ENCODE measurements around the gene TMA7B.

TMA7B gene

GRCh38 chr22:39959640-39960447, at the start of gene TMA7B:
Gene TMA7B, plus strand, starts transcription at chr22:39960397. Its CDS starts 3,978 bp downstream, at chr22:39964375.
- no peak for DNase-seq

- no peak for DNase-seq
Measured at GRCh38 chr22:39910876-39911613, 49.2 kb upstream of the TMA7B start.

GRCh38 chr22:39913321-39913720, 46.9 kb upstream of the TMA7B start:
- no peak for DNase-seq

- DNase-seq: no peak
Measured at GRCh38 chr22:39913886-39914285, 46.3 kb upstream of the TMA7B start.

GRCh38 chr22:39914584-39914983, 45.6 kb upstream of the TMA7B start:
- DNase-seq: no peak

GRCh38 chr22:39915295-39915726, 44.9 kb upstream of the TMA7B start:
- no peak for DNase-seq

- no peak for DNase-seq
Measured at GRCh38 chr22:39916496-39916895, 43.7 kb upstream of the TMA7B start.

- no peak for DNase-seq
Measured at GRCh38 chr22:39917197-39917643, 43.0 kb upstream of the TMA7B start.

GRCh38 chr22:39917776-39918495, 42.3 kb upstream of the TMA7B start:
- DNase-seq: no peak

GRCh38 chr22:39920134-39920743, 40.0 kb upstream of the TMA7B start:
- no peak for DNase-seq

- no peak for DNase-seq
Measured at GRCh38 chr22:39923696-39924095, 36.5 kb upstream of the TMA7B start.

GRCh38 chr22:39924286-39924685, 35.9 kb upstream of the TMA7B start:
- no peak for DNase-seq

GRCh38 chr22:39925273-39925672, 34.9 kb upstream of the TMA7B start:
- no peak for DNase-seq

GRCh38 chr22:39925909-39926679, 34.1 kb upstream of the TMA7B start:
- DNase-seq: no peak

- no peak for DNase-seq
Measured at GRCh38 chr22:39926753-39927152, 33.4 kb upstream of the TMA7B start.

- DNase-seq: no peak
Measured at GRCh38 chr22:39927544-39927943, 32.7 kb upstream of the TMA7B start.

- no peak for DNase-seq
Measured at GRCh38 chr22:39928536-39929520, 31.4 kb upstream of the TMA7B start.

GRCh38 chr22:39931251-39931650, 28.9 kb upstream of the TMA7B start:
- DNase-seq: no peak

- no peak for DNase-seq
Measured at GRCh38 chr22:39932166-39932565, 28.0 kb upstream of the TMA7B start.

GRCh38 chr22:39932918-39933649, 27.1 kb upstream of the TMA7B start:
- no peak for DNase-seq
